Esophagus muscularis mucosa (tissue), 4 donors: ENCODE results near the gene ZC2HC1B. TPM values are rescaled to one million over a fixed set of nuclear protein-coding genes. Genes with fewer than 3 reads are reported as not detected.

ENCODE experiments used
- DNase-seq: peaks from one replicate; pipeline ENCODE4 v3.0.0-alpha.2; 2017; ENCODE audit errors: extremely low spot score
- H3K27ac ChIP-seq, 4 donors: fragments of 200-600 bp; sonication (generic); replicated peaks in 1 of 4; 1 replicate in 3 of 4; 2 replicates in 1 of 4; pipeline ENCODE4 v1.5.1; 2016 to 2019; ENCODE audit warnings: mild to moderate bottlenecking in 1 of 4
- H3K27me3 ChIP-seq, 4 donors: fragments of 200-600 bp; sonication (generic); one replicate each; pipeline versions ENCODE4 v1.5.1 to v1.6.0; 2016 to 2019
- H3K36me3 ChIP-seq, 4 donors: fragments of 200-600 bp; sonication (generic); one replicate each; pipeline ENCODE4 v1.5.1; 2016 to 2019
- H3K4me1 ChIP-seq, 4 donors: fragments of 200-600 bp; sonication (generic); one replicate each; pipeline ENCODE4 v1.5.1; 2016 to 2019
- H3K4me3 ChIP-seq, 4 donors: fragments of 200-600 bp; sonication (generic); 1 replicate in 2 of 4; 2 replicates in 2 of 4; pipeline ENCODE4 v1.5.1; 2016 to 2019; ENCODE audit warnings: mild to moderate bottlenecking in 4 of 4, moderate library complexity in 1 of 4
- H3K9me3 ChIP-seq, 4 donors: fragments of 200-600 bp; sonication (generic); 1 replicate in 3 of 4; 2 replicates in 1 of 4; pipeline ENCODE4 v1.5.1; 2016 to 2019
- EP300 ChIP-seq: sonication (generic); formaldehyde crosslinking; IDR thresholded peaks from one replicate; pipeline ENCODE4 v1.6.1; 2017; ENCODE audit warnings: antibody characterized with exemption
- POLR2A ChIP-seq: fragments of 450-650 bp; IDR thresholded peaks from one replicate; pipeline ENCODE4 v1.6.1; 2017; ENCODE audit warnings: antibody characterized with exemption, moderate library complexity, mild to moderate bottlenecking, low read depth
- POLR2AphosphoS5 ChIP-seq, 2 donors: sonication (generic); formaldehyde crosslinking; IDR thresholded peaks; one replicate each; pipeline ENCODE4 v1.6.1; 2017; ENCODE audit warnings: antibody characterized with exemption in 2 of 2
- WGBS: methylation state at CpG from one replicate; pipeline ENCODE4 v1.1.5; 2018; 5-methylcytosine and 5-hydroxymethylcytosine counted together
- intact Hi-C: fragments of 100-400 bp; cut with DNase I; formaldehyde crosslinking; loops from one replicate; pipeline ENCODE4 v1.15.1; 2023
- total RNA-seq, 4 donors: library from RNA; depleted of rRNA; stranded (reverse); fragments of >200 nt; gene quantifications; one replicate each; pipeline versions ENCODE4 v1.1.0 to v1.2.1, GENCODE V29; 2016
- TF ChIP-seq, protein P1 (sequence below), 3 experiments: fragments of 200-600 bp in 2 of 3; fragments of 450-650 bp in 1 of 3; sonication (generic) in 2 of 3; IDR thresholded peaks; one replicate each; pipeline ENCODE4 v1.5.1; 2017 to 2019; ENCODE audit warnings: antibody characterized with exemption in 3 of 3, mild to moderate bottlenecking in 2 of 3, moderate library complexity in 1 of 3

ZC2HC1B gene
- total RNA-seq, 4 donors from 2014 or later: not detected

DNA sequence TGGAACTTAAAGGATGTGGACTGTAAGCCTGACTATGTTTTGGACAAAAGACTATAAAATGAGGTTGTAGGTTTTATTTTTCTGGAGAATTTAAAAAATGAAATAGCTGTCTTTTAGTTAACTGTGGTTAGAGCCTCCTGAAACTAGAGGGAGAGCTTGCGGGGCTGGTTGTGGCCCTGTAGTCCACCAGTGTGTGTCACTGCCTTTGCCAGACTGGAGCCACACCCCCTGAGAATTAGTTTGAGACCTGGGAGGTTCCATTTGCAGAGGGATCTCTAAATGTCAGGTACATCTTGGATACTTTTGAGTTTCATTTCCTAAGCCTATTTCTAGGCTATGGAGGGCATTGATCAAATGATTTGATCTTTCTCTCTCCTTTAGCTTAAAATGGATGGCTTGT lies 20.8 kb downstream of the ZC2HC1B start:
- Histone ChIP-seq H3K27me3 (no peaks in the 10 kb centered on the region), H3K4me3 (no peak overlapping the region), H3K27ac (no peak overlapping the region), H3K4me1 (no peaks in the 10 kb centered on the region), H3K36me3 (peaks cover 0 to 5% (median 0%) of the 10 kb centered on the region in 4 donors), H3K9me3 (no peaks in the 10 kb centered on the region)
- TF ChIP-seq EP300 (no peak), POLR2A (no peak)
- no peak for DNase-seq
- WGBS: 100% methylated on average over 1 of the region's 1 CpG
- intact Hi-C loops: no loop called here

DNA sequence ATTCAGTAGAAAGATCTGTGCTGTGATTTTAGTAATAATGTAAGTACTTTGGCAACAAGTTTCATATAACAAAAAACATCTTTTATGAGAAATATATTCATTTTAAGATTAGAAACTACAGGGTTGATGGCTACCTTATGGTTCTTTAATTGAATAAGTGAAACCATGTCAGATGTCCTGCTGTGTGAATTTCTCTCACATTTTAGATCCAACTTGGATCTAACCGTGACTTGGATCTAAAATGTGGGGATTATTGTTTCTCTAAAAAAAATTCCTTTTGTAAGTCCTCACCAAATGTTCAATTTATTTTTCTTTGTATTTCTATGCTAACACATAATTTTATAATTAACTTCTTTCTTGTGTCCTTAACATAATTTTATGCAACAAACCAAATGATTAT lies 30.4 kb downstream of the ZC2HC1B start:
- TF ChIP-seq POLR2A (no peak), EP300 (no peak), POLR2AphosphoS5 (IDR thresholded peaks at IDR 0.05) (no peak)
- TF ChIP-seq, protein P1, sequence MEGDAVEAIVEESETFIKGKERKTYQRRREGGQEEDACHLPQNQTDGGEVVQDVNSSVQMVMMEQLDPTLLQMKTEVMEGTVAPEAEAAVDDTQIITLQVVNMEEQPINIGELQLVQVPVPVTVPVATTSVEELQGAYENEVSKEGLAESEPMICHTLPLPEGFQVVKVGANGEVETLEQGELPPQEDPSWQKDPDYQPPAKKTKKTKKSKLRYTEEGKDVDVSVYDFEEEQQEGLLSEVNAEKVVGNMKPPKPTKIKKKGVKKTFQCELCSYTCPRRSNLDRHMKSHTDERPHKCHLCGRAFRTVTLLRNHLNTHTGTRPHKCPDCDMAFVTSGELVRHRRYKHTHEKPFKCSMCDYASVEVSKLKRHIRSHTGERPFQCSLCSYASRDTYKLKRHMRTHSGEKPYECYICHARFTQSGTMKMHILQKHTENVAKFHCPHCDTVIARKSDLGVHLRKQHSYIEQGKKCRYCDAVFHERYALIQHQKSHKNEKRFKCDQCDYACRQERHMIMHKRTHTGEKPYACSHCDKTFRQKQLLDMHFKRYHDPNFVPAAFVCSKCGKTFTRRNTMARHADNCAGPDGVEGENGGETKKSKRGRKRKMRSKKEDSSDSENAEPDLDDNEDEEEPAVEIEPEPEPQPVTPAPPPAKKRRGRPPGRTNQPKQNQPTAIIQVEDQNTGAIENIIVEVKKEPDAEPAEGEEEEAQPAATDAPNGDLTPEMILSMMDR (IDR thresholded peaks at IDR 0.05): no peak
- Histone ChIP-seq H3K4me1 (no peaks in the 10 kb centered on the region), H3K27me3 (no peaks in the 10 kb centered on the region), H3K36me3 (no peaks in the 10 kb centered on the region), H3K27ac (no peak overlapping the region), H3K4me3 (no peak overlapping the region), H3K9me3 (no peaks in the 10 kb centered on the region)
- intact Hi-C loops: no loop called here
- 76% methylated on average over 1 of the region's 1 CpG for WGBS
- DNase-seq: no peak

DNA sequence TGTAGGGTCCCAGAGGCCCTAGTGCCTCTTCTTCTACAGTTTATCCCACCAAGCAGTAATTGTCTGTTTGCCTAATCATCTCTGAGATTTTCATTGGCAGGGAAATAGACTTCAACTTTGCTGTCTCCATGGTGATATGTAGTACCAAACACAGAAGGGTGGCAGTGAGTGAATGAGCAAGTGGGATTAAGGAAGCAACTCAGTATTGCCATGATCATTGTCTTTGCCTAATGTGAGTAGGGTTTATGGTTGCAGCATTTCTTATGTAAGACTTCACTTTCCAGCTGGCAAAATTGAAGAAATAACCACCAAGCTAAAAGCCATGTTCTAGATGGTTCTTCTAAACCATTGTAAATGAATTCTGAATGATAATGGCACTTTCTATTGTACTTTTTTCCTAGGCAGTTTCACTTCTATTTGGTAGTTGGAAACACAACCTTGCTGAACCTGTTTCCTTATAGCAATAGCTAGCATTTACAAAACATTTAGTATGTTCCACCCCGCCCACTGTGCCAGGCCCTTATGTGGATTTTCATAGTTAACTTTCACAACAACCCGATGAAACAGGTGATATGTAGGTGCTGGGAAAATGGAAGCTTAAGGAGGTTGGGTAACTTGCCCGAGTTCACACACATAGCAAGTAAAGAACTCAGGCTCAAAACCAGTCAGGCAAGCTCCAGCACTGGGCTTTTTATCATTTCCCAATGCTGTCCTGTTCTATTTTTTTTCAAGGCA lies 32.0 kb downstream of the ZC2HC1B start:
- peaks cover 0 to under 1% (median under 1%) of the 10 kb centered on the region in 4 donors for H3K4me1 ChIP-seq
- H3K9me3 ChIP-seq: no peaks in the 10 kb centered on the region
- intact Hi-C loops: no loop called here
- DNase-seq: no peak
- H3K27ac ChIP-seq: no peak overlapping the region
- WGBS: 88% methylated on average over 3 of the region's 3 CpGs
- H3K27me3 ChIP-seq: no peaks in the 10 kb centered on the region
- no peak for TF ChIP-seq POLR2A
- no peak for TF ChIP-seq POLR2AphosphoS5 (IDR thresholded peaks at IDR 0.05)
- no peak for TF ChIP-seq EP300
- TF ChIP-seq, protein P1 (IDR thresholded peaks at IDR 0.05): no peak
- no peak overlapping the region for H3K4me3 ChIP-seq
- H3K36me3 ChIP-seq: no peaks in the 10 kb centered on the region

DNA sequence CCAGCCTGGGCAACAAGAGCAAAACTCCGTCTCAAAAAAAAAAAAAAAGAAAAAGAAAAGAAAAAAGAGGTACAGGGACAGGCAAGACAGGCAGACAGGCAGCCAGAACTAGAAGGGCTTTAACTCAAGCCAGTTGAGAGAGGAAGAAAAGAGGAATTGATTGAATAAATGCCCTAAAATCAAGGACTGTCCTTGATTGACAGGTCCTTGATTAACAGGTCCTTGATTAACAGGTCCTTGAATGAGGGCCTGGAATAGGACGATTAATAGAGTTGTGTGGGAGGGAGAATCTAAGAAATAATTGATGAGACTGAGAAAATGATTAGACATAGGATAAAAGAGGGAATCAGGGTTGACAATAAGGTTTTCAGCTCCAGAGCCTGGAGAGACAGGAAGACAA lies 36.1 kb downstream of the ZC2HC1B start:
- Histone ChIP-seq H3K9me3 (no peaks in the 10 kb centered on the region), H3K4me3 (no peak overlapping the region), H3K36me3 (no peaks in the 10 kb centered on the region), H3K27ac (no peak overlapping the region), H3K27me3 (no peaks in the 10 kb centered on the region), H3K4me1 (peaks cover 14 to 18% (median 16%) of the 10 kb centered on the region in 4 donors)
- intact Hi-C loops: no loop called here
- 83% methylated on average over 2 of the region's 2 CpGs for WGBS
- TF ChIP-seq POLR2AphosphoS5 (IDR thresholded peaks at IDR 0.05): no peak
- TF ChIP-seq POLR2A: no peak
- DNase-seq: no peak

DNA sequence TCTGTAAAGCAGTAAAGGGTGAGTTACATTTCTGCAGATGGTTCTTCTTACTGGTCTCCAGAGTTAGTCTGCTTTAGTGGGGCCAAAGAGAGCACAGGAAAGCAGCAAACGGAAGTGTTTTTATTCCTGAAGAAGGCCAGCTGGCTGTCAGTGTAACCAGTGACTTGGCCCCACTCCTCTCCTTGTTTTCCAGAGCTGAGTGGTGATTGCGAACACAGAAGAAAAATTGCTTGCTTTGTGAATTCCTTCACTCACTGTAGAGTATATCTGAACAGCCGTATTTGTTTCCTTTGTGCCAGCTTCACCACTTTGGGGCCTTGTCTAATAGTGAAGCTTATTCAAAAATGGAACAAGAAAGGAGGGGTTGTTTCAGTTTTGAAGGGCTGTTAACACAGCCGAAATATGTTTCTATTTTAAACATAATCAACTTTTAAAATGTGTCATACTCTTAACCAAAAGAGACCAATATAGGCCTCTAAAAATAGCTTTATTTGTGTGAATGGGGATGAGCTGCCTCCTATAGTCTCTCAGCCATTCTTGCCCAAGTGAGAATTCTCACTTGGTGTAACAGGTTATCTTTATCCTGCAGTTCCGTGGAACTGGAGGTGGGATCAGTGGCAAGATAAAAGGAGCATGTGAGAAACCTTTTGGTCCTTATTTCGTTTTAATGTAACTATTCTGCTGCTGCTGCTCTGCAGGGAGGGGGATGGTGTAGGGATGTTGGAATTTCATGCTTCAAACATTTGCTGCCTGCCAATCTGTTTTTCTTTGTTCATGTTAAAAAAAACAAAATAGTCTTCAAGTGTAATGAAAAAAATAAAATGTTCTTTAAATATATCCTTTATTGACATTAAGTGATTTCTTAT lies 37.8 kb downstream of the ZC2HC1B start:
- Histone ChIP-seq H3K4me3 (peak overlapping the region in 1 of 4 donors; percentile 5), H3K27ac (peak overlapping the region; percentile 48 to 68 (median 58)), H3K9me3 (no peaks in the 10 kb centered on the region), H3K36me3 (no peaks in the 10 kb centered on the region), H3K27me3 (no peaks in the 10 kb centered on the region), H3K4me1 (peaks cover 14 to 18% (median 16%) of the 10 kb centered on the region in 4 donors)
- TF ChIP-seq POLR2AphosphoS5 (IDR thresholded peaks at IDR 0.05): peak; percentile 26 to 40
- TF ChIP-seq EP300: no peak
- TF ChIP-seq POLR2A: no peak
- 17% methylated on average over 6 of the region's 6 CpGs for WGBS
- intact Hi-C loops: no loop called here
- DNase-seq: no peak

DNA sequence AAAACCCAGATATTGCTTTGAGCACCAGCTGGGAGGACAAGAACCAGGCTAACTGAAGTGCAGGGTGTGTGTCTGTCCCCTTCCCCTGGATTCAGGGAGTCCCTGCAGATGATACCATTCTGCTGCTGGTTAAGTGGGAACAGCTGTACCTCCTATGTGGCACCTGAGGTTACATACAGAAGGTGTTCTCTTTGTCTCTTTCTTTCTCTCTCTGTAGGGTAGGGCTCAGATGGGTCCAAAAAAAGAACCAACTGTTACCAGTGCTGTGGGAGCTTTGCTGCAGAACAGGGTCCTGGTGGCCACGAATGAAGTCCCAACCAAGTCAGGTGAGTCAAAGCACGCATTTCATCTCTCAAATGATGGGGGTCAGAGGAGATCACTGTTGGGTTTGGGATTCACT lies 38.6 kb downstream of the ZC2HC1B start:
- Histone ChIP-seq H3K9me3 (no peaks in the 10 kb centered on the region), H3K27me3 (no peaks in the 10 kb centered on the region), H3K4me3 (no peak overlapping the region), H3K27ac (peak overlapping the region; percentile 48 to 68 (median 58)), H3K4me1 (peaks cover 14 to 18% (median 16%) of the 10 kb centered on the region in 4 donors), H3K36me3 (no peaks in the 10 kb centered on the region)
- 92% methylated on average over 2 of the region's 2 CpGs for WGBS
- intact Hi-C loops: no loop called here
- TF ChIP-seq, protein P1 (IDR thresholded peaks at IDR 0.05): no peak
- TF ChIP-seq EP300 (no peak), POLR2A (no peak), POLR2AphosphoS5 (IDR thresholded peaks at IDR 0.05) (no peak)
- DNase-seq: no peak
